ENCODE results near the gene CAMK1D. TPM values are rescaled to one million over a fixed set of nuclear protein-coding genes. Genes with fewer than 3 reads are reported as not detected.
"Not testable (repeated sequence)": the region's sequence is repeated elsewhere in the genome, so short reads cannot be mapped to it uniquely, and the experiment has no call there.

CAMK1D gene
- total RNA-seq, 6 experiments from 2014 or later: 0.34 to 1.4 (median 0.43) TPM

GRCh38 chr10:12432402-12433189 is 83.2 kb downstream of the CAMK1D start:
- Mint-ChIP-seq H3K9me3 (no peaks in the 10 kb centered on the region), H3K4me3 (no peak overlapping the region), H3K36me3 (ENCODE audit: low read depth) (no peaks in the 10 kb centered on the region), H3K27ac (no peak overlapping the region), H3K27me3 (ENCODE audit: insufficient read depth) (peaks cover 53% of the 10 kb centered on the region), H3K4me1 (ENCODE audit: low read depth) (no peaks in the 10 kb centered on the region)
- DNase-seq: no peak
- no peak for TF ChIP-seq CTCF (IDR thresholded peaks at IDR 0.05)

GRCh38 chr10:12434277-12434676 is 84.9 kb downstream of the CAMK1D start:
- H3K4me1 Mint-ChIP-seq (ENCODE audit: low read depth): no peaks in the 10 kb centered on the region
- no peak overlapping the region for H3K27ac Mint-ChIP-seq
- no peaks in the 10 kb centered on the region; the same call in 1 of the 2 replicates for H3K36me3 Mint-ChIP-seq (ENCODE audit: low read depth)
- peaks cover 46% of the 10 kb centered on the region for H3K27me3 Mint-ChIP-seq (ENCODE audit: insufficient read depth)
- DNase-seq: no peak
- no peaks in the 10 kb centered on the region for H3K9me3 Mint-ChIP-seq
- no peak overlapping the region for H3K4me3 Mint-ChIP-seq
- TF ChIP-seq CTCF (IDR thresholded peaks at IDR 0.05): no peak

GRCh38 chr10:12434677-12435076 is 85.3 kb downstream of the CAMK1D start:
- H3K27ac Mint-ChIP-seq; H3K9me3 Mint-ChIP-seq; H3K4me3 Mint-ChIP-seq; H3K36me3 Mint-ChIP-seq (ENCODE audit: low read depth); H3K4me1 Mint-ChIP-seq (ENCODE audit: low read depth); DNase-seq: not testable (repeated sequence)
- peaks cover 44% of the 10 kb centered on the region for H3K27me3 Mint-ChIP-seq (ENCODE audit: insufficient read depth)

GRCh38 chr10:12435348-12435747 is 86.0 kb downstream of the CAMK1D start:
- Mint-ChIP-seq H3K9me3 (no peaks in the 10 kb centered on the region; the same call in 1 of the 2 replicates), H3K36me3 (ENCODE audit: low read depth) (no peaks in the 10 kb centered on the region; the same call in 1 of the 2 replicates), H3K4me1 (ENCODE audit: low read depth) (no peaks in the 10 kb centered on the region), H3K27ac (no peak overlapping the region), H3K27me3 (ENCODE audit: insufficient read depth) (peaks cover 41% of the 10 kb centered on the region), H3K4me3 (no peak overlapping the region)
- no peak for TF ChIP-seq CTCF (IDR thresholded peaks at IDR 0.05)
- DNase-seq: no peak

- no peaks in the 10 kb centered on the region; the same call in 1 of the 2 replicates for H3K36me3 Mint-ChIP-seq (ENCODE audit: low read depth)
- H3K4me1 Mint-ChIP-seq (ENCODE audit: low read depth): no peaks in the 10 kb centered on the region
- H3K27ac Mint-ChIP-seq: no peak overlapping the region
- H3K4me3 Mint-ChIP-seq: no peak overlapping the region
- no peak for TF ChIP-seq CTCF (IDR thresholded peaks at IDR 0.05)
- no peaks in the 10 kb centered on the region; the same call in 1 of the 2 replicates for H3K9me3 Mint-ChIP-seq
- H3K27me3 Mint-ChIP-seq (ENCODE audit: insufficient read depth): peaks cover 21% of the 10 kb centered on the region
- no peak for DNase-seq
Measured at GRCh38 chr10:12438919-12439692, 89.8 kb downstream of the CAMK1D start.

GRCh38 chr10:12439767-12440166 is 90.4 kb downstream of the CAMK1D start:
- peaks cover 18% of the 10 kb centered on the region for H3K27me3 Mint-ChIP-seq (ENCODE audit: insufficient read depth)
- H3K4me1 Mint-ChIP-seq (ENCODE audit: low read depth); H3K4me3 Mint-ChIP-seq; H3K9me3 Mint-ChIP-seq; H3K36me3 Mint-ChIP-seq (ENCODE audit: low read depth); DNase-seq; H3K27ac Mint-ChIP-seq: not testable (repeated sequence)
